Fibroblast of villous mesenchyme (primary cell): ENCODE results near the gene TNS3. TPM values are rescaled to one million over a fixed set of nuclear protein-coding genes. Genes with fewer than 3 reads are reported as not detected.

ENCODE experiments used
- DNase-seq: peaks from one replicate; pipeline ENCODE4 v3.0.0-alpha.2; 2010; ENCODE audit warnings: low read depth
- H3K4me3 ChIP-seq: 2 replicates; pipeline ENCODE4 v1.5.1; 2011; ENCODE audit warnings: low read depth, mild to moderate bottlenecking, low read length
- CTCF ChIP-seq: IDR thresholded peaks from 2 replicates; pipeline ENCODE4 v1.5.1; 2012; ENCODE audit warnings: low read depth, mild to moderate bottlenecking, low read length; ENCODE audit not compliant: insufficient read depth
- total RNA-seq: library from RNA; depleted of rRNA; stranded (reverse); fragments of >200 nt; gene quantifications from 2 replicates; pipeline ENCODE4 v1.2.3, GENCODE V29; 2012

Gene TNS3
- total RNA-seq, 1 donor: 202 TPM

DNA sequence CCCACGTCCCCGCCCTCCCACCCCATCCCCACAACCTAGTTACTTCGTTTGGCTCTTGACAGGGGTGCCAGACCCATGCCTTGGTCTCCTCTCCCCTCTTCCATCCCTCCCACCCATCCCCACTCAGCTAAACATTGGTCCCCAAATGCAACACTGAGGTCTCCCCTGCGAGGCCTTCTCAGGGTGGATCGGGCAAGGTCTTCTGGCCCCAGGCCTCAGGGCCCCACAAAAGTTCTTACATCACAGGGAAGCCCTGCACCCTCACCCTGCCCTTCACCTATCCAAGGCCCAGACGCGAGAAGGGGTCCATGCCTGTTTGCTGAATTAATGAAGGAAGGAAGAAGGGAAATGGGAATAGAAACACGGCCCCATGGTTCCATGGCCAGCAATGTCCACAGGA is 32.0 kb downstream of the TNS3 start:
- TF ChIP-seq CTCF: no peak
- no peak for DNase-seq
- no peak overlapping the region for H3K4me3 ChIP-seq

- DNase-seq: no peak
- no peak overlapping the region for H3K4me3 ChIP-seq
- TF ChIP-seq CTCF: no peak
Measured at GRCh38 chr7:47549397-47549796, 32.5 kb downstream of the TNS3 start.

GRCh38 chr7:47548546-47548945 is 33.4 kb downstream of the TNS3 start:
- H3K4me3 ChIP-seq: no peak overlapping the region
- TF ChIP-seq CTCF: no peak
- no peak for DNase-seq

DNA sequence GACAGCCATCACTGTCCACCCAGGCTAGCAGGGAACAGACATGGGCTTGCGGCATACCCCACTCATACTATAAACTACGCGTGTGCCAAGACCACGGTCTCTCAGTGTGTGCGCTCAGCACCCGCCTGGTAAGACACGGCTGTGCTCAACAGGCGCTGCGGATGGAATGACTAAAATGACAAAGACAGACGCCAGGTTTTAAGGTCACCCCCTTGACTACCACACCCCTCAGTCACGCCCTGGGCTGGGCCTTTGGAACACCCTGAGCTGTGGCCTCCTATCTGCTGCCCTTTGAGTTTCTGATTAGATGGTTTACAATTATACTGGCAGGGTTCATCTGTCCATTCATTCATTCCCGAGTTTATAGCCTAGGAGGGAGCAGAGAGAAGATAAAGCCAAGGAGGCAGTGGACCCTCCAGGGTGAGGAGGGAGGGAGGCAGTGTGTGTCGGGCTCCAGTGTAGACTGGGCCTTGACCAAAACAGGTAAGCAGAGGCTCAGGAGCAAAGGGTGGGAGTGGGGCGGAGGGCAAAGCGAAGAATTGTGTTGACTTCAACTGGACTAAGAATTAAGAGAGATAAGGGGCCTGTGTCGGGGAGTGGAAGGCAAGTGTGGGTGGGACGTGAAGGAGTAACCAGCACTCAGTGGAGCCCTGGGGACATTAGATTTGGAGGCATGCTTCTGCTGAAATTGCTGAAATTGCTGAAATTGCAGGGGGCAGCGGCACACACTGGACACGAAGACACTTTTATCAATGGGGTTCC is 35.0 kb downstream of the TNS3 start:
- DNase-seq: no peak
- H3K4me3 ChIP-seq: no peak overlapping the region
- TF ChIP-seq CTCF: no peak

GRCh38 chr7:47546171-47546570 is 35.7 kb downstream of the TNS3 start:
- no peak overlapping the region for H3K4me3 ChIP-seq
- TF ChIP-seq CTCF: no peak
- DNase-seq: no peak

- TF ChIP-seq CTCF: no peak
- DNase-seq: no peak
- H3K4me3 ChIP-seq: no peak overlapping the region
Measured at GRCh38 chr7:47544416-47544815, 37.5 kb downstream of the TNS3 start.

GRCh38 chr7:47543714-47544113 is 38.2 kb downstream of the TNS3 start:
- no peak for TF ChIP-seq CTCF

More at GRCh38 chr7:47543714-47544113, 38.2 kb downstream of the TNS3 start:
- DNase-seq: no peak
- no peak overlapping the region for H3K4me3 ChIP-seq
